ENCODE results near the gene PRR14L.
A peak's percentile ranks its signal among the peaks of the same experiment; 100 is the strongest.

The PRR14L gene

DNA sequence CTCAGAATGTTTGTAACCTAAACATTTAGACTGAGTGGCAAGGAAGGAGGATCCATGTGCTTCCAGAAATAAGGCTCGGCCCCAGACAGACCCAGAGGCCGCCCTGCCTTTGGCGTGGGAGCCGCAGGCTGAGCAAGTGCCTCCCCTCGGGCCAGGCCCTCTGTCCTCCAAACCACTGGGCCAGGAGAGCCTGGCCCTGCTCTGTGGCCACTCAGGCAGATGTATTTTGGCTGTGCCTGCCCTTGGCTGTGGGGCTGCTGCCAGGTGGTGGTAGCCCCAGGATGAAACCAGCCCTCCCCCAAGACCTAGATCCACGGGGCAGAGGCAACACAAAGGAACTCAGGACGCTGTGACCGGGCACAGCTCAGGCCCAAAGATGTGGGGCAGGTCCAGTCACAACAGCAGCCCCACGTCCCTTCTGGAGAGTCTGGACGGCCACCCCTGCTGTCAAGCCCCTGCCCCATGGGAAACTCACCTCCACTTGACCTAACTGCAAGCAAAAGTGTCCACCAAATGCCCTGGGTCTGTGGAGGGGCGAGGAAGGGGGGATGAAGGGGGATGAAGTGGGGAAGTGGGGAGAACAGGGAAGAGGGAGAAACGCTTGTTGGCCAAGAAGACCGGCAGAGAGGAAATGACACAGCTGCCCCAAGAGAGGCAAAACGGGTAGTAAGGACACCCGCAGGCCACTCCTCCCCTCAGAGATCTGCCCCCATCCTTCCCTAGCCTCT, 111.9 kb downstream of the PRR14L start:
- peak; percentile 86 to 87 (median 87) for DNase-seq

DNA sequence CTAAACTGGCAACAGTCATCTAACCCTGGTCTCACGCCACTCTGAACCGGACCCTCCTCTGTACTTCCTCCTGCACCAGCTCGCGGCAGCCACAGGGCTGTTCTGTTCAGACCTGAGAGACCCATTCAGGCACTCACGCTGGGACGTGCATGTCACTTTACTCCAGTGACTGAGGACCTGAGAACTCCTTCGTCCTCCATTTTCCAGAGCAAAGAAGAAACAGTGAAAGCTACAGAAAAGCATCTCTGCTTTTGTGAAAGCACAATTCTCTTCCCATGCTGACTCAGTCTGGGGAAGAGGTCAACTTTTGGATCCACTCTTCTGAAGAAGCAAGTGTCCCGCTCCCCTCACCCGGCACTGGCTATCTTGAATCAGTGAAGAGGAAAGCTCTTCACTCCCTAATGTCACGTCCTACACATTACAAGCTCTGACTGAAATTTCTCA, 112.5 kb downstream of the PRR14L start:
- peak; percentile 79 to 82 (median 81) for DNase-seq

DNA sequence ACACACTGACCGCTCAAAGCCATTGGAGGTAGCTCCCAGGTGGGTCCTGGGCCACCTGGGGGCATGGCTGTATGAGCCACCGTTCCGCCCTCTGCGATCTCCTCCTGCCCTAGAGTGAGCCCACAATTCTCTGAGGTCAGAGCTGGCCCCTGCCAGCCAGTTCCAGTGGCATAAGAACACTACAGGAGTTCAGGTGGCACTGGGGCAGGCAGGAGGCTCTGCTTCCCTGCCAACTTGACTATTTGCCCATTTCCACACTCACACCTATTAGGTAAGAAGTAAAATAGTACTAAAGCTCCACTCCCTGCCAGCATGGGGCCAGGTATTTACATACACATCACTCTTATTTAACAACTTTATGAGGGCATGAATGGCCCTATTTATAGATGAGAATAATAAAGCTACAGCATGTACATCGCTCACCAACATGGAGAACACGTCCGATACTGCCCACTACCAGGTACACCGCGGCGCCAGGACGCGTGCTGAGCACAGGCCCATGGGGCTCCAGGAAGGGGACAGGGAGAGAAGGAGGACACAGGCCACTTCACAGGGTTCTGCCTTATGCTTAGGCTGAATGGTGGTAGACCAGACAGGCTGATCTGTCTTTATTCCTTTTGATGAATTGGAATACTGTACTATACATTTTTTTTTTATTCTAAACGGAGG, 114.2 kb downstream of the PRR14L start:
- DNase-seq = no peak

DNA sequence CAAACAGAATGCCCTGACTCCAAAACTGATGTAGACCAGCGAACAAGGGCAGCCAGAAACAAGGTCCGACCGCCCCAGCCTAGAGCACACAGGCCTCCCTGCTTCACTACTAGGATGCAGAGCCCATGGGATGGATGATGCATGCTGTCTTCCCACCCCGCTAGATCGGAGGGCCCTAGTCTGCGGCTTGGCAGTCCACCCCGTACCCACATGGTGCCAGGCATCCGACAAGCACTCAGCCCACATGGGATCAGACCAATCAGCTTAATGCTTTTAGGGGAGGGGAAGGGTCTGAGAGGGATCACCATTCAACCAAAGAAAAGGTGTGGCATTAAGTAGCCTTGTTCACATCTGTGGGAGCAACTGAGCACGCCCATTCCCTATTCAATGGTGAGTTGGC, 118.5 kb downstream of the PRR14L start:
- no peak for DNase-seq
